ENCODE measurements around the gene RTP2. TPM values are rescaled to one million over a fixed set of nuclear protein-coding genes. Genes with fewer than 3 reads are reported as not detected.

RTP2 gene
- total RNA-seq, 4 donors from 2014 or later: not detected

GRCh38 chr3:187694801-187695200 is 7.6 kb downstream of the RTP2 start:
- Histone ChIP-seq H3K36me3 (no peaks in the 10 kb centered on the region), H3K27me3 (no peaks in the 10 kb centered on the region), H3K4me1 (peaks cover 3% of the 10 kb centered on the region), H3K27ac (no peak overlapping the region), H3K9me3 (no peaks in the 10 kb centered on the region), H3K4me3 (no peak overlapping the region)
- no peak for DNase-seq (ENCODE audit: low spot score in 2 of 2)
- 83% methylated on average over 3 of the region's 3 CpGs for WGBS
- no peak for TF ChIP-seq EP300 (IDR thresholded peaks at IDR 0.05)
- TF ChIP-seq POLR2AphosphoS5 (IDR thresholded peaks at IDR 0.05): no peak
- no peak for TF ChIP-seq POLR2A (IDR thresholded peaks at IDR 0.05)
- TF ChIP-seq CTCF (IDR thresholded peaks at IDR 0.05): no peak

GRCh38 chr3:187693431-187693830 is 8.9 kb downstream of the RTP2 start:
- Histone ChIP-seq H3K9me3 (no peaks in the 10 kb centered on the region), H3K4me3 (no peak overlapping the region), H3K4me1 (peaks cover 3% of the 10 kb centered on the region), H3K27ac (no peak overlapping the region), H3K27me3 (no peaks in the 10 kb centered on the region), H3K36me3 (no peaks in the 10 kb centered on the region)
- no peak for DNase-seq (ENCODE audit: low spot score in 2 of 2)
- no peak for TF ChIP-seq EP300 (IDR thresholded peaks at IDR 0.05)
- TF ChIP-seq POLR2A (IDR thresholded peaks at IDR 0.05): no peak
- no peak for TF ChIP-seq CTCF (IDR thresholded peaks at IDR 0.05)
- no peak for TF ChIP-seq POLR2AphosphoS5 (IDR thresholded peaks at IDR 0.05)
- 85% methylated on average over 1 of the region's 1 CpG for WGBS

DNA sequence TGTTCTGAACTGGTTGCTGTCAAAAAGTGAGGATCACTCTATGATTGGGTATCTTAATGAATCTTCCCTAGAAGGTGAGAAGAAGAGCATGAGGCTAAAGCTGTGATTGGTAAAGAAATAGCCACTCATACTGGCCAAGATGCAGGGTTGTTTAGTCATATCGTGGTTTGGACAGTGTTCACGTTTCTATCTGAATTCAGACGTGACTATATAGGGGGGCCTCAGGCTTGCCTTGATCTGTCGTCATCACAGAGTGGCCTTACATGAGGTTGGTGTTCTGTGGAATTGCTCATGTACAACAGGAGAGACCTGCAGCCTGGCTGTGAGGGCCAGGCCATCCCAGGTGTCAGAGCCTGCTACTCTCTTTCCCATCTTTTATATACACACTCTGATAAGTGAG is 12.4 kb downstream of the RTP2 start:
- H3K4me3 ChIP-seq: no peak overlapping the region
- H3K9me3 ChIP-seq: peaks cover 3% of the 10 kb centered on the region
- TF ChIP-seq POLR2AphosphoS5 (IDR thresholded peaks at IDR 0.05): no peak
- TF ChIP-seq POLR2A (IDR thresholded peaks at IDR 0.05): no peak
- no peak for TF ChIP-seq EP300 (IDR thresholded peaks at IDR 0.05)
- TF ChIP-seq CTCF (IDR thresholded peaks at IDR 0.05): no peak
- no peaks in the 10 kb centered on the region for H3K4me1 ChIP-seq
- H3K27ac ChIP-seq: no peak overlapping the region
- 65% methylated on average over 4 of the region's 4 CpGs for WGBS
- peaks cover 4% of the 10 kb centered on the region for H3K27me3 ChIP-seq
- no peak for DNase-seq (ENCODE audit: low spot score in 2 of 2)
- no peaks in the 10 kb centered on the region for H3K36me3 ChIP-seq

DNA sequence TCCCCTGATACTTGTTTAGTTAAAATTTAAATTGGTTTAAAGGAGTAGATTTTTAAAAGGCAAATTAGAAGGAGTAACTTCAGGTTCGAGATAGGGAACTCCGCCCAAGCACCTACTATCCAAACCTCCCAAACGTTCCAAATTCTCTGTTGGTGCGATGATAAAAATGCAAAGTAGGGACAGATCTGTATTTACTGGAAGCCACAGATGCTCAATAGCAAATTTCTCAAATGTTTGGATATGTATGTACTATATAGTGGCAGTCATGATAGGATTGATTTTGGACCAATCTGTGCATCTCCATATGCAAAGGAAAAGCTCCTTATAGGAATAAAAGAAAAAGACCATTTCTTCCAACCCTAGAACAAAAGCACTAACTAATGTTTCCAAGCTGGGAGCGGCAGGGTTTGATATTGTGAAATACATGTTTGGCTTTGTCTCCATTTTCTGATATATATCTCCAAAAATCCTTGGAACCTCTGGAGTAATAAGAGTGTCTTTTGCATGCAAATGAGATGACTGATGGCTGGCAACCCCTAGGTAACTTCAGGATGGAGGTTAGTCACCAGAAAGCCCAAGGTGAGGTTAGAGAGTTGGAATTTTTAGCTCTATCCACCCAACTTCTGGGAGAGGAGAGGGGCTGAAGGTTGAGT is 15.6 kb downstream of the RTP2 start:
- Histone ChIP-seq H3K4me1 (no peaks in the 10 kb centered on the region), H3K36me3 (no peaks in the 10 kb centered on the region), H3K27me3 (peaks cover 4% of the 10 kb centered on the region), H3K4me3 (no peak overlapping the region), H3K27ac (no peak overlapping the region), H3K9me3 (peaks cover 3% of the 10 kb centered on the region)
- WGBS: 76% methylated on average over 5 of the region's 5 CpGs
- TF ChIP-seq POLR2A (IDR thresholded peaks at IDR 0.05) (no peak), EP300 (IDR thresholded peaks at IDR 0.05) (no peak), CTCF (IDR thresholded peaks at IDR 0.05) (no peak), POLR2AphosphoS5 (IDR thresholded peaks at IDR 0.05) (no peak)
- DNase-seq (ENCODE audit: low spot score in 2 of 2): no peak

DNA sequence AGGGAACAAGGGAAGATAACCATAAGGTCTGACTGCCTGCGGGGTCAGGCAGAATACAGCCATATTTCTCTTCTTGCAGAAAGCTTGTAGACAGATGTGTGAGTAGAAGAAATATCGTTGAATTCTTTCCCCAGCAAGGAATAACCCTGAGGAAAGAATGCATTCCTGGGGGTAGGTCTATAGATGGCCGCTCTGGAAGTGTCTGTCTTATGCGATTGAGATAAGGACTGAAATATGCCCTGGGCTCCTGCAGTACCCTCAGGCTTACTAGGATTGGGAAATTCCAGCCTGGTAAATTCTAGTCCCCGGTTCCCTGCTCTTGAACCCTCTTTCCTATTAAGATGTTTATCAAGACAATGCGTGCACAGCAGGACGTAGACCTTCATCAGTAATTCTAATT is 16.4 kb downstream of the RTP2 start:
- TF ChIP-seq POLR2AphosphoS5 (IDR thresholded peaks at IDR 0.05) (no peak), POLR2A (IDR thresholded peaks at IDR 0.05) (no peak), EP300 (IDR thresholded peaks at IDR 0.05) (no peak), CTCF (IDR thresholded peaks at IDR 0.05) (no peak)

More for the DNA sequence above, 16.4 kb downstream of the RTP2 start:
- Histone ChIP-seq H3K27ac (no peak overlapping the region), H3K9me3 (peaks cover 3% of the 10 kb centered on the region), H3K4me1 (no peaks in the 10 kb centered on the region), H3K4me3 (no peak overlapping the region), H3K27me3 (peaks cover 4% of the 10 kb centered on the region), H3K36me3 (no peaks in the 10 kb centered on the region)
- DNase-seq (ENCODE audit: low spot score in 2 of 2): no peak
- WGBS: 82% methylated on average over 7 of the region's 7 CpGs

All from suprapubic skin (tissue), 4 donors.